ENCODE measurements around the gene LRP10.

GRCh38 chr14:22870811-22871223 lies 723 bp upstream of the LRP10 start:
- TF ChIP-seq POLR2AphosphoS5 (IDR thresholded peaks at IDR 0.05; ENCODE audit: low read depth, low read length): no peak
- no peak for TF ChIP-seq FOXP2 (optimal IDR thresholded peaks at IDR 0.05; ENCODE audit: borderline replicate concordance, extremely low read depth, extremely low read length, insufficient read depth)
- TF ChIP-seq TAF1 (IDR thresholded peaks at IDR 0.05; ENCODE audit: borderline replicate concordance, insufficient read depth, low read length): no peak
- peak; percentile 11; the same call in 1 of the 2 replicates for TF ChIP-seq SIN3A (IDR thresholded peaks at IDR 0.05; ENCODE audit: borderline replicate concordance, insufficient read depth, low read length)
- no peak for TF ChIP-seq REST (IDR thresholded peaks at IDR 0.05; ENCODE audit: insufficient read depth in 1 of 2, low read depth in 2 of 2, low read length in 2 of 2)

Data from PFSK-1 (cell line).